Activated CD8-positive, alpha-beta memory T cell treated with anti-CD3 and anti-CD28 coated beads for 1 hour (primary cell): Measurements from ENCODE around the gene NIPAL3.
A peak's percentile ranks its signal among the peaks of the same experiment; 100 is the strongest.

Experiments
- DNase-seq, 2 donors: peaks; one replicate each; pipeline ENCODE4 v3.0.0-alpha.2; 2020; ENCODE audit warnings: low read depth in 1 of 2; ENCODE audit errors: extremely low read depth in 1 of 2

Gene NIPAL3

DNA sequence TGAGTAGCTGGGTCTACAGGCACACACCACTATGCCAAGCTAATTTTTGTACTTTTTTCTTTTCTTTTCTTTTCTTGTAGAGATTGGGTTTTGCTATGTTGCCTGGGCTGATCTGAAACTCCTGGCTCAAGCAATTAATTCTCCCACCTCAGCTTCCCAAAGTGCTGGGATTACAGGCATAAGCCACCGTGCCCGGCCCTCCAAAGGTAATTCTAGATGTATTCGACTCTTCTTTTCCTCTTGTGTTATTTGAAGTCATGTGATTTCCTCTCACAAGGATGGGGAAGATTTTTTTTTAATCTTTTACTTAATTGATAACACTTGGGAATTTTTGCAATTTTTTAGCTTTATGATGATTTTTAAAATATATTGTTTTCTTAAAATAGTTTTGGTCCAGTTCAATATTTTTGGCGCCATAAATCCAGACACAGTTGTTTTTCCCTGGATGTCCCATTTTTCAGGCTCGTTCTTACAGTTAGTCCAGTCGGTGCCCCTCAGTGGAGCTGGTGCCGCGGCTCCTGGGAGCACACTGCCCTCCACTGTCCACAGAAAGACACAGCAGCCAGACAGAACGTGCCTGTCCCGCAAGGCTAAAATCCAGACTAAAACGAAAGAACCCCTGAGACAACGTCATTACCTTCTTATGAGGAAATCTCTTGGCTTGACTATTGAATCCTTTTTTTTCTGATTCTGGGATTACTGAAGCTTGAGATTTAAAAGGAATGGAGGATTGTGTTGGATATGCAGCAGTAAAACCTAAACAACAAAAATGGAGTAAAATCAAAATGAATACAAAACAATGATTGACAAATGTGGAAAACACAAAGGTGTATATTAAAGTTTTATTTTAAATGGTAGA, 24.4 kb upstream of the NIPAL3 start:
- DNase-seq = peak in 1 of 2 donors; percentile 40

DNA sequence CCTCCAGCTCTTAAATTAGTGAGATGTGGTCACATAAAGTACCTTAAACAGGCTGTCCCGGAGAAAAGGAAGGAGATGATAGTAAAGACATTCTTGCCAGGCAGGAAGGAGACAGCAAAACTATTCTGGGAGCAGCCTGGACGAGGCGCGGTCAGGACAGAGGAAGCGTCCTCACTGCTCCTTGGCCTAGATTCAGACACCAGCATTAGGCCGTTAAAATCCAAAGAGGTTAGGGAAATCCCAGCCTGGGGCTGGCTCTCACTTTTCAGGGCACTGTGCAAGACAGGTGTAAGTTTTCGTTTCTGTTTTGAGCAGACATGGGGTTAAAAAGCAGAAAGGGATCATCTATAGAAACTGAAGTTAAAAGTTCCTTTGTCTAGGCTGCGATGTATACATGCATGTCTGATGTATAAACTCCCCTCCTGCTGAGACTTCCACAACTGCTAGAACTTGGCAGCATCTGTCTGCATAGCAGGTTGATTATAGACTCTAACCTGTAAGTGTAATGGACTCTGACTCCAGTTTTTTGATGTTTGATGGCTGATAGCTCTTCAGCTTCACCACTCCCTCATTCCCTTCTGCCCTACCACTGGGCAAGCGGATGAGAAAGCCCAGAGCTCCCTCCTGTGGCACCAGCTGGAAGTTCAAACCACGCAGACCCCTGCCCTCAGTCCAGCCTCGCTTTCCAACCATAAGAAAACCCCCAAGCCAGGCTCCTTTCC, 23.6 kb upstream of the NIPAL3 start:
- DNase-seq = peak in 1 of 2 donors; percentile 24

DNA sequence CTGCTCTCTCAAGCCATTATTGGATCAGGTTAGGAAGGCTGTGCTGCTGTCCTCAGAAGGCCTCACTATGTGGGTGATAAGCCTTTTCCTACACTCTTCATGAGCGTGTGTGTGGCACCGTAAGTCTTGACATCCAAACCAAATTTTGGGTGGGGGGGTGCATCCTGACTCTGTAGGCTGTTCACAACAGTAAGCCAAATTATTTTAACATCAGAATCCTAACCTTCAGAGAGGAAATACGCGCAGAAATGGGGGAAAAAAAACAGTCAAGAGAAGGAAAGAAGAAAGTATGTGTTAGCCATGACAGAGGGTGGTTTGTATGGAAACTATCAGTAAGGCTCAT, 23.0 kb upstream of the NIPAL3 start:
- DNase-seq = no peak

DNA sequence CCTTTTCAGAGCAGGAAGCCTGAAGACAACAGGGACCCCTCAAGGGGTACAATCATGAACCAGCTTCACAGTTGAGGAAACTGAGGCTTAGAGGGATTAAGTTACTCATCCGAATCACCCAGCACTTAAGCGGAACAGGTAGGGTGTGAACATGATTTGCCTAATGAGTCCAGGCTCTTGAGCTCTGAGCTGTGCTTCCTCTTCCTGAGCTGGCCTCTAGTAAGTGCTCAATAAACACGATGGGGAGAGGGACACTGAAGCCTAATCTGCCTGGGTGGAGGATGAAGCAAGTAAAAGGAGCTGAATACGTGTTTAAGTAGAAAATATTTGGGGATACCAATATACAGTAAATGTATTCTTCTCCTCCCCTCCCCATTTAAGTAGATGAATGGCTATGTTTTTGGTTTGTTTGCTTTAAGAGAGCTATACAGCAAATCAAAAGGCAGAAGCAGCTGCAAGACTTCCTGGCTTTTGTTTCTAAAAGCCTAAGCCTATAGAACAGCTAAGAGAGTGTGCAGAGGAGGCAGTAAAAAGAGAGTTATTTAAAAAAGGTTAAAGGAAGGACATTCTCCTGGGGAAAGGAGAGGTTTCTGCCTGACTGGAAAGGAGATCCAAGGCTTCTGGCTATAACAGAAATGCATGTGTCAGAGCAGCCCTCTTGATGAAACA, 22.5 kb upstream of the NIPAL3 start:
- no peak for DNase-seq

DNA sequence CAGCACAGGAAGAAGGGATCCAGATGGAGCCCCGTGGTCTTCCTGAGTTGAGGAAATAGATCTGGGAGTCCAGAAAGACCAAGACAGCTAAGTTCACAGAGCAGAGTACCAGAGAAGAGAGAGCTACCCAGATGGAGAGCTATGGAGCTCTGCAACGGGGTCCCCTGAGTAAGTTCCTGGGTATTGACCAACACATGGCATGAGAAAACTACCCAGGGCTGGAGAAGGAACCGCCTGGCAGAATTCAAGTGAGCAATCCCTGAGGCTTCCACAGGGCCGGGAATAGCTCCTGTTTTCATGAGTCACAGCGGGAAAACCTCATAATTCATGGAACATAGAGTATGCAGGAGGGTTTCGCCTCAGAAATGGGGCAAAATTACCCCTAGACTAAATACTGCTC, 21.7 kb upstream of the NIPAL3 start:
- DNase-seq = no peak

DNA sequence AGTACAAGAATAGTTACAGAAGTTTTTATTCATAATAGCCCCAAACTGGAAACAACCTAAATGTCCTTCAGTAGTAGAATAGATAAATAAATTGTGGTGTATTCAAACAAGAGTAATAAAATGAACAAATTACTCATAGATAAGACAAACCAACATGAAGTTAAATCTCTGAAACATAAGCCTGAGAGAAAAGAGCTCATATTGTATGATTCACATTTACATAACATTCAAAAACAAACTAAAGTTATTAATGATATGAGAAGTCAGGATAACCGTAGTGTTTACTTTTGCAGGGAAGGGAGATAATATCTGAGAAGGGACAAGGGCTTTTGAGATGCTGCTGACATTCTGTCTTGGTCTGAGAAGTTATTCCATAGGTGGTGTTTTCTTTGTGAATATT, 15.5 kb upstream of the NIPAL3 start:
- DNase-seq = no peak

DNA sequence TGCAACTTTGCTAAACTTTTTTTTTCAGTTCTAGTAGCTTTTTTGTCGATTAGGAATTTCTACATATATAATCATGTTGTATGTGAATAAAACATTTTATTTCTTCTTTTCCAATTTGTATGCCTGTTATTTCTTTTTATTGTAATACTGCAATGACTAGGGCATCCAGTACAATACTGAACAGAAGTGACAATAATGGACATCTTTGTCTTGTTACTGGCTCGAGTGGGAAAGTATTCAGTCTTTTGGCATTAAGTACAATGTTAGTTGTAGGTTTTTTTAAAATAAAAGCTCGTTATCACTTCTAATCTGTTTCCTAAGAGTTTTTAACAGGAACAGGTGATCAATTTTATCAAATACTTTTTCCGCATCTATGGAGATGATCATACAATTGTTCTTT, 11.8 kb upstream of the NIPAL3 start:
- DNase-seq = no peak

DNA sequence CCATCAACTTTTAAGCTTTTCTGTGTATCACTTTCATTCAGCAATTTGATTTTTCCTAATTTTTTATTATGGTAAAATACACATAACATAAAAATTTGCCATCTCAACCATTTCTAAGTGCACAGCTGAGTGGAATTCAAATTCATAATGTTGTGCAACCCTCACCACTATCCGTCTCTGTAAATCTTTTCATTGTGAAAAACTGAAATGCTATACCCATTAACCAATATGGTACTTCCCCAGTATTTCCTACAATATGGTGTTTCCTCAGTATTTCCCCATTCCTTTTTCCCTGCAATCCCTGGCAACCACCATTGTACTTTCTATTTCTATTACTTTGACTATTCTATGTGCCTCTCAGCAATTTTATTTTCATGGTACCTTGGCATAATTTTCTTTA, 8.8 kb upstream of the NIPAL3 start:
- no peak for DNase-seq

DNA sequence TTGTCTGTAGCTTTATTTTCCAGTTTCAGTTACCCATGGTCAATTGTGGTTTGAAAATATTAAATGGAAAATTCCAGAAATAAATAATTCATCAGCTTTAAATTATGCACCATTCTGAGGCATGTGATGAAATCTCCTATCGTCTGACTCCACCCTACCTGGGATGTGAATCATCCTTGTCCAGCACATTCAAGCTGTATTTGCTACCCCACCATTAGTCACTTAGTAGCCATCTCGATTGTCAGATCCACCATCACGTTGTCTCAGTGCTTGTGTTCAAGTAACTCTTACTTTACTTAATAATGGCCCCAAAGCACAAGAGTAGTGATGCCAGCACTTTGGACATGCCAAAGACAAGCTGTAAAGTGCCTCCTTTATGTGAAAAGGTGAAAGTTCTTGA, 6.1 kb upstream of the NIPAL3 start:
- no peak for DNase-seq

- DNase-seq = no peak
Observed at GRCh38 chr1:24410750-24411149, 4.9 kb upstream of the NIPAL3 start.

DNA sequence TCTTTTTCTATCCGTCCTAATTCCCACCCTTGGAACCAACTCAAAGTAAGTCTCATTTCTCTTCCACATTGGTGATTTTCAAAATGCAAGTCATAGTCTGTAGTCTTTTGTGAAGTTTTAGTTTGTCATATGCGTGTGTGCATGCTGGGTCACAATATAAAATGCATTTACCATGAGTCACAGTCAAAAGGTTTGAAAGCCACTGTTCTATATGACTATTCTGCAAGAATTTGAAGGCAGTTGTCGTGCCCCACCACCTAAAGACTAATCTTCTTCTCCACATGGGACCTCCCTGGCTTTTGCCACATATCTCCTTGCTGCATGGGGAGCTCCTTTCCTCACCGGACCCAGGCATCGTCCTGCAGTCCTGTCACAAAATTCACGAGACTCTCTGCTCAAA, 3.6 kb upstream of the NIPAL3 start:
- no peak for DNase-seq

DNA sequence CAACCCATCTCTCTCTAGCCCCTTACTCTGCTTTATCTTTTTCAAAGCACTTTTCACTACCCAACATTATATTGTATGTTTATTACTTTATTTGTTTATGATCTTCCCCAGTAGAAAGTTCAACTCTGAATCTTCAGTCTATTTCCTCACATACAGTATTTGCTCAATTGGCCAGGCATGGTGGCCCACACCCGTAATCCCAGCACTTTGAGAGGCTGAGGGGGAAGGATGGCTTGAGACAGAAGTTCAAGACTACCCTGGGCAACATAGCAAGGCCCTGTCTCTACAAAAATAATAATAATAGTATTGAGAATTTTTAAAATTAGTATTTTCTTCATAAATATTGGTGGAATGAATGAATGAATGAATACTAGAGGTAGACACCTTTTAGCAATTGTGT, 3.2 kb upstream of the NIPAL3 start:
- no peak for DNase-seq

DNA sequence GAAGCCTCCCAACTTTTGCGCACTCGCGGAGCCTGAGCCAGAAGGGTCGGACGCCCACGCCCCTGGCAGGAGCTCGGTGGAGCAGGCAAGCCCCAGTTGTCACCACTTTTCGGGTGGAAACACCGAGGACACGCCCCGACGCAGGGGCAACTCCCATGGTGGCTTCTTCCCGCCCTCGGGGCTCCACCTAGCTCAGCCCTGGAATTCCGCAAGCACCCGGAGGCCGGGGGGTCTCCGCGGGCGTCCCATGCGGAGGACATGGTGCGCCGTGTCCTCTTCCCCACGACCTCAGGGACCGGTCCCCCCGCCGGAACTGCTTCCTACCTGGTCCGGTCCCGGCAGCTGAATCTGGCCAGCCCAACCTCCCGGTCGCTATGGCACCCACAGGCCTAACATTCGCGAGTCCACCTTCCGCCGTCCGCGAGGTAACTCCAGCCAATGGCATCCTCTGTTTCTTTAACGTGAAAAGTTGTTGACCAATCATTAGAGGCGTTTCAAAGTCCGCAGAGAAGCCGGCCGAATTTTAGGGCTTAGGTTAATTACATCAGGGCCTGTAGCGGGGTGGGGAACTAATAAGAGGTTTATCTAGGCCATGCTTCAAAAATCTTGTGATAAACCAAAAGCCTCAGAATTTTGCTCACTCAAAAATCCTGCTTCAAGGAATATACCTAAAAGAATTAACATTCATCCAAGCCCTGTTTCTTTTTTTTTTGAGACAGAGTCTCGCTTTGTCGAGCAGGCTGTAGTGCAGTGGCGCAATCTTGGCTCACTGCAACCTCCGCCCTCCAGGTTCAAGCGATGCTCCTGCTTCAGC, 2.0 kb upstream of the NIPAL3 start, which contains the start of gene STPG1:
Gene STPG1, minus strand, starts transcription at position 433 of the 814 bp plus-strand sequence. CDS start 12,394 bp downstream, outside the sequence.
- peak in 1 of 2 donors; percentile 50 for DNase-seq

GRCh38 chr1:24414775-24415333, 748 bp upstream of the NIPAL3 start:
- DNase-seq = no peak

DNA sequence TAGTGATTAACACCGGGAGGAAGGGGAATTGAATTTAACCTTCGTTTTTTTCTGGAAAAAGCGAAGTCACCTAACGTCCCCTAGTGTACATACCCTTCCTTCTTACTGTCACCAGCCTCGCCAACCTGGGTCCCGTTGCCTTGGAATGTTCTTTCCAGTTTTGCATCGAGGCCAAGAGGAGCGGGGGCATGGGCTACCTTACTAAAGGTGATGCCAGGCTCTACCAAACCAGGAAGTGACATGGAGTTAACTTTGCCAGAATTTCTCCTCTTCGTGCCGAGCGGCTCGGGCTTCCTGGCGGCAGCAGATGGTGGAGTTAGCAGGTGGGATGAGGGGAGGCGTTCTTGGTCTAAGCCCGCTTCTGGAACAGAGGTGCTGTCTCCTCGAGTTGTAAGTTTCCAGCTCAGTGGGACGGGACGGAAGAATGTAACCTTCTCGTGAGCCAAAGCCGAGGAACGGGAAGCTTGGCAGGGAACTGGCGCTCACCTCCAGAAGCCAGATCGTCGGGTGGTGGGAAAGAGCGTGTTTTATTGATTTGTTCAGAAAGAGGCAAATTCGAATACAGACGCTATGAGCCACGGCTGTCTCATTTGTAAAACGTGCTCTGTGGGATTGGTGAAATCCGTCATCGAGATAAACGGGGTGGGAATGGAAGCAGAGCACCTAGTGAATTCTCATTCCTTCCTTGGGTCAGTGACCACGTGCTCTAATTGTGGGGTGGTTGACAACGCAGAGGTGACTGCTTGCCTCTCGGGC, 486 bp downstream of the NIPAL3 start:
- no peak for DNase-seq

GRCh38 chr1:24416666-24417391, 1.2 kb downstream of the NIPAL3 start:
- DNase-seq = no peak

GRCh38 chr1:24417681-24418080, 2.1 kb downstream of the NIPAL3 start:
- DNase-seq = no peak

DNA sequence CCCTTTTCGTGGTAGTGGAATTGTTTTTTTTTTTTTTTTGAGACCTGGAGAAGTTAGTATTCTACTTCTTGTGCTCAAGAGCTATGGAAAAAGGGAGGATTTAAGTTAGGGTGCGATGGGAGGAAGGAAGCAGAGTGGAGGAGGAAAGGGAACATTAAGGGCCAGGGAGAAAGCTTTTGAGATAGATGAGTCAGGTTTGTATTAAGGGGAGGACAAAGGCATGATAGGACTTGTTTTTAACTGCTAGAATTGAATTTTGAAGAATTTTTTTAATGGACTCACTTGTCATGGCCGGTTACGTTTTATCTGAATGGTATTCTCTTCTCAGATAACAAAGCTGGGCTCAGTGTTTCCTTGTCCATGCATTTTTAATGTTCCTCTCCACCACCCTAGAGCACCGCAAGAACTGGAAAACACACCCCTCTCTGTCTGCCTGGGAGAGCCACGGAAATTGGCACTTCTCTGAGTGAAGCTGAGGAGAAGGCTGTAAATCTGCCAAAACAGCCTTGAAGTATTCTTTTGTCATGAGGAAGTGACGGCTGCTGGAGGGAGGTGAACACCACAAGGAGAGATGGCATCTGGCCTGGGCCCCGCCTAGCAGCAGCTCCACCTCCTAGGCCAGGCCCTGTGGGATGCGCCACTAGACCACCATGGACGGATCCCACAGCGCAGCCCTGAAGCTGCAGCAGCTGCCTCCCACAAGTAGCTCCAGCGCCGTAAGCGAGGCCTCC, 3.5 kb downstream of the NIPAL3 start:
- DNase-seq = no peak

DNA sequence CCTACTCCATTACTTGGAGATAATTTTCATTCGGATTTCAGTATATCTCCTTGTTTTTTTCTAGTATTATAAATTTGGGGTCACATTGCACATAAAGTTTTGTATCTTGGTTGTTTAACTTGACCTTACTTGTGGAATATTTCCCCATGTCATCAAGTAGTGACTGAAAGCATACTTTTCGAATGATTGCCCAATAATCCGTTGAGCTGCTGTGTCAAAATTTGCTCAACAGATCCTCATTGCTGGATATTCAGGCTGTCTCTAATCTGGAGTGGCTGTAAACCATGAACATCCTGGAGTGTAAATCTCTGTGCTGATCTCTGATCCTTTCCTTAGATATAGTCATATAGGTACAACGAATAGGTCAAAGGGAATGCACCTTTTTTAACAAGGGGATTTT, 4.9 kb downstream of the NIPAL3 start:
- no peak for DNase-seq
